ENCODE data around the gene PCNP. TPM values are rescaled to one million over a fixed set of nuclear protein-coding genes. Genes with fewer than 3 reads are reported as not detected.
"Not testable (repeated sequence)": the region's sequence is repeated elsewhere in the genome, so short reads cannot be mapped to it uniquely, and the experiment has no call there.

The PCNP gene
- total RNA-seq, 6 experiments from 2014 or later: 161 to 205 (median 180) TPM

- DNase-seq: no peak
- H3K4me1 Mint-ChIP-seq (ENCODE audit: low read depth): peaks cover 35% of the 10 kb centered on the region
- TF ChIP-seq, protein P1, sequence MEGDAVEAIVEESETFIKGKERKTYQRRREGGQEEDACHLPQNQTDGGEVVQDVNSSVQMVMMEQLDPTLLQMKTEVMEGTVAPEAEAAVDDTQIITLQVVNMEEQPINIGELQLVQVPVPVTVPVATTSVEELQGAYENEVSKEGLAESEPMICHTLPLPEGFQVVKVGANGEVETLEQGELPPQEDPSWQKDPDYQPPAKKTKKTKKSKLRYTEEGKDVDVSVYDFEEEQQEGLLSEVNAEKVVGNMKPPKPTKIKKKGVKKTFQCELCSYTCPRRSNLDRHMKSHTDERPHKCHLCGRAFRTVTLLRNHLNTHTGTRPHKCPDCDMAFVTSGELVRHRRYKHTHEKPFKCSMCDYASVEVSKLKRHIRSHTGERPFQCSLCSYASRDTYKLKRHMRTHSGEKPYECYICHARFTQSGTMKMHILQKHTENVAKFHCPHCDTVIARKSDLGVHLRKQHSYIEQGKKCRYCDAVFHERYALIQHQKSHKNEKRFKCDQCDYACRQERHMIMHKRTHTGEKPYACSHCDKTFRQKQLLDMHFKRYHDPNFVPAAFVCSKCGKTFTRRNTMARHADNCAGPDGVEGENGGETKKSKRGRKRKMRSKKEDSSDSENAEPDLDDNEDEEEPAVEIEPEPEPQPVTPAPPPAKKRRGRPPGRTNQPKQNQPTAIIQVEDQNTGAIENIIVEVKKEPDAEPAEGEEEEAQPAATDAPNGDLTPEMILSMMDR (IDR thresholded peaks at IDR 0.05): no peak
- H3K27ac Mint-ChIP-seq: no peak overlapping the region
- H3K9me3 Mint-ChIP-seq: no peaks in the 10 kb centered on the region
- no peak overlapping the region for H3K4me3 Mint-ChIP-seq
- H3K27me3 Mint-ChIP-seq (ENCODE audit: insufficient read depth): no peaks in the 10 kb centered on the region; the same call in 1 of the 2 replicates
- no peaks in the 10 kb centered on the region for H3K36me3 Mint-ChIP-seq (ENCODE audit: low read depth)
Observed at GRCh38 chr3:101531473-101532086, 42.4 kb upstream of the PCNP start.

- H3K27me3 Mint-ChIP-seq (ENCODE audit: insufficient read depth): peaks cover 6% of the 10 kb centered on the region
- no peaks in the 10 kb centered on the region for H3K36me3 Mint-ChIP-seq (ENCODE audit: low read depth)
- TF ChIP-seq, protein P1 (IDR thresholded peaks at IDR 0.05): no peak
- H3K4me1 Mint-ChIP-seq (ENCODE audit: low read depth): peaks cover 35% of the 10 kb centered on the region
- H3K27ac Mint-ChIP-seq: no peak overlapping the region; the same call in 1 of the 2 replicates
- no peaks in the 10 kb centered on the region for H3K9me3 Mint-ChIP-seq
- DNase-seq: no peak
- peak overlapping the region; percentile 4; the same call in 1 of the 2 replicates for H3K4me3 Mint-ChIP-seq
Observed at GRCh38 chr3:101532783-101533602, 41.0 kb upstream of the PCNP start.

GRCh38 chr3:101533603-101533968 lies 40.4 kb upstream of the PCNP start:
- H3K27me3 Mint-ChIP-seq (ENCODE audit: insufficient read depth): peaks cover 11% of the 10 kb centered on the region
- peaks cover 35% of the 10 kb centered on the region for H3K4me1 Mint-ChIP-seq (ENCODE audit: low read depth)
- no peak overlapping the region; the same call in 1 of the 2 replicates for H3K27ac Mint-ChIP-seq
- TF ChIP-seq, protein P1 (IDR thresholded peaks at IDR 0.05): no peak
- H3K9me3 Mint-ChIP-seq: no peaks in the 10 kb centered on the region
- DNase-seq: peak; percentile 8
- no peaks in the 10 kb centered on the region for H3K36me3 Mint-ChIP-seq (ENCODE audit: low read depth)
- no peak overlapping the region for H3K4me3 Mint-ChIP-seq

- DNase-seq: no peak
- peaks cover 6% of the 10 kb centered on the region; the same call in 1 of the 2 replicates for H3K9me3 Mint-ChIP-seq
- H3K4me3 Mint-ChIP-seq: no peak overlapping the region
- TF ChIP-seq, protein P1 (IDR thresholded peaks at IDR 0.05): no peak
- peaks cover 25% of the 10 kb centered on the region for H3K27me3 Mint-ChIP-seq (ENCODE audit: insufficient read depth)
- peaks cover 35% of the 10 kb centered on the region for H3K4me1 Mint-ChIP-seq (ENCODE audit: low read depth)
- no peaks in the 10 kb centered on the region; the same call in 1 of the 2 replicates for H3K36me3 Mint-ChIP-seq (ENCODE audit: low read depth)
- no peak overlapping the region for H3K27ac Mint-ChIP-seq
Observed at GRCh38 chr3:101535221-101535620, 38.8 kb upstream of the PCNP start.

- H3K9me3 Mint-ChIP-seq: peaks cover 6% of the 10 kb centered on the region; the same call in 1 of the 2 replicates
- TF ChIP-seq, protein P1 (IDR thresholded peaks at IDR 0.05): no peak
- H3K27ac Mint-ChIP-seq: no peak overlapping the region
- H3K4me3 Mint-ChIP-seq: no peak overlapping the region
- no peaks in the 10 kb centered on the region; the same call in 1 of the 2 replicates for H3K36me3 Mint-ChIP-seq (ENCODE audit: low read depth)
- H3K27me3 Mint-ChIP-seq (ENCODE audit: insufficient read depth): peaks cover 26% of the 10 kb centered on the region
- H3K4me1 Mint-ChIP-seq (ENCODE audit: low read depth): peaks cover 32% of the 10 kb centered on the region
- DNase-seq: no peak
Observed at GRCh38 chr3:101536266-101536665, 37.7 kb upstream of the PCNP start.

DNA sequence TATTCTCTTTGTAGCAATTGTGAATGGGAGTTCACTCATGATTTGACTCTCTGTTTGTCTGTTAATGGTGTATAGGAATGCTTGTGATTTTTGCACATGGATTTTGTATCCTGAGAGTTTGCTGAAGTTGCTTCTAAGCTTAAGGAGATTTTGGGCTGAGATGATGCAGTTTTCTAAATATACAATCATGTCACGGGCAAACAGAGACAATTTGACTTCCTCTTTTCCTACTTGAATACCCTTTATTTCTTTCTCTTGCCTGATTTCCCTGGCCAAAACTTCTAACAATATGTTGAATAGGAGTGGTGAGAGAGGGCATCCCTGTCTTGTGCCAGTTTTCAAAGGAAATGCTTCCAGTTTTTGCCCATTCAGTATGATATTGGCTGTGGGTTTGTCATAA lies 37.0 kb upstream of the PCNP start:
- H3K27me3 Mint-ChIP-seq (ENCODE audit: insufficient read depth): peaks cover 26% of the 10 kb centered on the region
- H3K4me3 Mint-ChIP-seq; H3K36me3 Mint-ChIP-seq (ENCODE audit: low read depth); H3K9me3 Mint-ChIP-seq; DNase-seq; H3K27ac Mint-ChIP-seq: not testable (repeated sequence)
- peaks cover 25% of the 10 kb centered on the region for H3K4me1 Mint-ChIP-seq (ENCODE audit: low read depth)
